Gastroesophageal sphincter (tissue), 4 donors: ENCODE results near the gene PTGES2. TPM values are rescaled to one million over a fixed set of nuclear protein-coding genes. Genes with fewer than 3 reads are reported as not detected.

Source experiments
- ATAC-seq: fragments of 150-250 bp; one replicate; pipeline ENCODE4 v1.9.1; 2016; ENCODE audit warnings: mild to moderate bottlenecking, moderate library complexity
- H3K27ac ChIP-seq, 4 donors: fragments of 200-600 bp; sonication (generic) in 3 of 4; 1 replicate in 3 of 4; 2 replicates in 1 of 4; pipeline ENCODE4 v1.5.1; 2016 to 2019
- H3K27me3 ChIP-seq: fragments of 200-600 bp; sonication (generic); one replicate; pipeline ENCODE4 v1.5.1; 2019
- H3K36me3 ChIP-seq, 2 donors: fragments of 200-600 bp; sonication (generic); one replicate each; pipeline ENCODE4 v1.5.1; 2019; ENCODE audit warnings: control low read depth in 1 of 2
- H3K4me1 ChIP-seq, 3 donors: fragments of 200-600 bp; sonication (generic); 1 replicate in 2 of 3; 2 replicates in 1 of 3; pipeline ENCODE4 v1.5.1; 2016 to 2019; ENCODE audit warnings: control low read depth in 2 of 3
- H3K4me3 ChIP-seq, 2 donors: fragments of 200-600 bp; sonication (generic); one replicate each; pipeline ENCODE4 v1.5.1; 2019; ENCODE audit warnings: mild to moderate bottlenecking in 1 of 2, moderate library complexity in 1 of 2
- H3K9me3 ChIP-seq, 3 donors: fragments of 200-600 bp; sonication (generic); one replicate each; pipeline ENCODE4 v1.5.1; 2017 to 2019; ENCODE audit warnings: control low read depth in 2 of 3
- CTCF ChIP-seq, 4 experiments: fragments of 200-600 bp in 2 of 4; fragments of 450-650 bp in 2 of 4; sonication (generic) in 1 of 4; IDR thresholded peaks; one replicate each; pipeline ENCODE4 v1.5.1; 2017 to 2019; ENCODE audit warnings: antibody characterized with exemption in 4 of 4, mild to moderate bottlenecking in 2 of 4, moderate library complexity in 2 of 4
- EP300 ChIP-seq: sonication (generic); formaldehyde crosslinking; IDR thresholded peaks from one replicate; pipeline ENCODE4 v1.6.1; 2017; ENCODE audit warnings: antibody characterized with exemption, mild to moderate bottlenecking
- POLR2A ChIP-seq, 2 donors: fragments of 450-650 bp; IDR thresholded peaks; one replicate each; pipeline ENCODE4 v1.6.1; 2017; ENCODE audit warnings: antibody characterized with exemption in 2 of 2, mild to moderate bottlenecking in 2 of 2, moderate library complexity in 1 of 2
- POLR2AphosphoS5 ChIP-seq: sonication (generic); formaldehyde crosslinking; IDR thresholded peaks from one replicate; pipeline ENCODE4 v1.6.1; 2017; ENCODE audit warnings: antibody characterized with exemption
- WGBS, 2 donors: methylation state at CpG; one replicate each; pipeline ENCODE4 v1.1.5; 2018; ENCODE audit warnings: low coverage in 1 of 2; 5-methylcytosine and 5-hydroxymethylcytosine counted together
- total RNA-seq, 4 donors: library from RNA; depleted of rRNA; stranded (reverse); fragments of >200 nt; gene quantifications; one replicate each; pipeline ENCODE4 v1.1.0, GENCODE V29; 2016

Gene PTGES2
- total RNA-seq, 4 donors from 2014 or later: 46.1 to 85.8 (median 57.5) TPM

- Histone ChIP-seq H3K36me3 (no peaks in the 10 kb centered on the region), H3K4me1 (peaks cover 13 to 80% (median 39%) of the 10 kb centered on the region in 3 donors), H3K27me3 (no peaks in the 10 kb centered on the region), H3K27ac (peak overlapping the region; percentile 87 to 96 (median 94)), H3K9me3 (no peaks in the 10 kb centered on the region), H3K4me3 (no peak overlapping the region)
- no peak for ATAC-seq
- TF ChIP-seq EP300 (no peak), POLR2AphosphoS5 (no peak), POLR2A (IDR thresholded peaks at IDR 0.05) (no peak), CTCF (IDR thresholded peaks at IDR 0.05) (no peak)
- 30 to 54% methylated on average over 2 to 4 of the region's 4 CpGs for WGBS, 2 donors
Observed at GRCh38 chr9:128093011-128093410, 34.5 kb downstream of the PTGES2 start.

GRCh38 chr9:128092199-128092977 is 35.1 kb downstream of the PTGES2 start:
- no peaks in the 10 kb centered on the region for H3K27me3 ChIP-seq
- no peak overlapping the region for H3K4me3 ChIP-seq
- H3K36me3 ChIP-seq: no peaks in the 10 kb centered on the region
- TF ChIP-seq POLR2A (IDR thresholded peaks at IDR 0.05) (no peak), POLR2AphosphoS5 (no peak), EP300 (no peak), CTCF (IDR thresholded peaks at IDR 0.05) (no peak)
- peak overlapping the region in 3 of 4 donors; percentile 93 to 96 (median 94) for H3K27ac ChIP-seq
- peaks cover 10 to 75% (median 32%) of the 10 kb centered on the region in 3 donors for H3K4me1 ChIP-seq
- ATAC-seq: no peak
- H3K9me3 ChIP-seq: no peaks in the 10 kb centered on the region
- WGBS, 2 donors: 65% methylated on average over 6 to 12 of the region's 16 CpGs

GRCh38 chr9:128091571-128091970 is 36.0 kb downstream of the PTGES2 start:
- no peaks in the 10 kb centered on the region for H3K9me3 ChIP-seq
- peak overlapping the region in 1 of 2 donors; percentile 29 for H3K4me3 ChIP-seq
- H3K4me1 ChIP-seq: peaks cover 10 to 67% (median 31%) of the 10 kb centered on the region in 3 donors
- ATAC-seq: no peak
- no peak for TF ChIP-seq EP300
- TF ChIP-seq POLR2A (IDR thresholded peaks at IDR 0.05): no peak
- no peak for TF ChIP-seq POLR2AphosphoS5
- TF ChIP-seq CTCF (IDR thresholded peaks at IDR 0.05): no peak
- WGBS, 2 donors: 46% methylated on average over 8 of the region's 13 CpGs; no CpG with 5 or more reads in 1 of the 2 donors
- no peaks in the 10 kb centered on the region for H3K36me3 ChIP-seq
- no peaks in the 10 kb centered on the region for H3K27me3 ChIP-seq
- peak overlapping the region in 3 of 4 donors; percentile 93 to 96 (median 94) for H3K27ac ChIP-seq

GRCh38 chr9:128091144-128091543 is 36.4 kb downstream of the PTGES2 start:
- no peaks in the 10 kb centered on the region for H3K27me3 ChIP-seq
- H3K4me3 ChIP-seq: peak overlapping the region in 1 of 2 donors; percentile 29
- peak overlapping the region in 3 of 4 donors; percentile 62 to 96 (median 94) for H3K27ac ChIP-seq
- H3K36me3 ChIP-seq: no peaks in the 10 kb centered on the region
- ATAC-seq: peak; percentile 57
- 21% methylated on average over 7 of the region's 13 CpGs; no CpG with 5 or more reads in 1 of the 2 donors for WGBS, 2 donors
- peaks cover 10 to 62% (median 31%) of the 10 kb centered on the region in 3 donors for H3K4me1 ChIP-seq
- H3K9me3 ChIP-seq: no peaks in the 10 kb centered on the region
- TF ChIP-seq EP300: no peak
- no peak for TF ChIP-seq POLR2A (IDR thresholded peaks at IDR 0.05)
- TF ChIP-seq POLR2AphosphoS5: no peak
- no peak for TF ChIP-seq CTCF (IDR thresholded peaks at IDR 0.05)

GRCh38 chr9:128089299-128089698 is 38.2 kb downstream of the PTGES2 start:
- Histone ChIP-seq H3K36me3 (no peaks in the 10 kb centered on the region), H3K27ac (no peak overlapping the region), H3K9me3 (no peaks in the 10 kb centered on the region), H3K4me1 (peaks cover 3 to 47% (median 22%) of the 10 kb centered on the region in 3 donors), H3K27me3 (no peaks in the 10 kb centered on the region), H3K4me3 (no peak overlapping the region)
- no peak for TF ChIP-seq POLR2A (IDR thresholded peaks at IDR 0.05)
- no peak for TF ChIP-seq EP300
- no peak for TF ChIP-seq CTCF (IDR thresholded peaks at IDR 0.05)
- TF ChIP-seq POLR2AphosphoS5: no peak
- ATAC-seq: no peak
- WGBS, 2 donors: 80 to 90% methylated on average over 1 of the region's 1 CpG
